Parietal lobe (tissue), 1 donor: Measurements from ENCODE around the gene MEX3C. TPM values are rescaled to one million over a fixed set of nuclear protein-coding genes. Genes with fewer than 3 reads are reported as not detected.

Source experiments
- total RNA-seq: library from RNA; depleted of rRNA; stranded (reverse); fragments of >200 nt; gene quantifications from one replicate; pipeline ENCODE4 v1.2.3, GENCODE V29; 2014

MEX3C gene
- total RNA-seq: 102 TPM

DNA sequence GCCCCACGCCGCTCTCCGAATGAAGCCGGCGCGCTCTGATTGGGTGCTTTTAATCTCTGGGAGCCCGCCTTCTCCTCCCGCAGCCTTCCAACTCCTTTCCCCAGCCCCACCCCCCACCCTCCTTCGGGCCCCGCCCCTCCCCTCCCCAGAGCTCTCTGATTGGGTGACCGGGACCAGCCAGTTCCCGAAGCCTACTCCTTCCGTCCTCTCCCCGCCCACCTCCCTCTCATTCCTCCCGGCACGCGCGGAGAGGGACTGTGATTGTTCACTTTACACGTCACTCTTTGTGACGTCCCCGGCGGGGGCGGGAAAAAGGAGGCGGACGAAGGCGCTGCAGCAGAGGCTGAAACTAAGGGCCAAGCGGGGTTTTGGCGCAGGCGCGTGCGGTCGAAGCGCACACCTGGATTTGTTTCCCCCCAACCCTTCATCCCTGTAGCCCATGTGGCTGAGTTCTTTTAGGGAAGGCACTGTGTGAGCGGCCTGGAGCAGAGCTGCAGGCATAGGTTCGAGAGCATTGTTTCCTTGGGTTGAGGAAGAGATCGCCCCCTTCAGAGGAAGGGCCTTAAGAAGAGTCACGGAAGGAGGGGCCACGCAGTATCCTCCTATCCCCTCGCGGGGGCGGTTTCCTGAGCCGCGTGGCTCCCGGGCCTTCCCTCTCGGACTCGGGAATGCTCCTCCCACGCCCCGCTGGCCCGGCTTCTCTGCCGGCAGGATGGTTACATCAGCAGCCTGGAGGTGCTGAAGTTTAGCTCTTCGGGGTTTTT lies at the start of gene MEX3C:
TSS of gene MEX3C (minus strand) at position 21 of the 764 bp plus-strand sequence. CDS start 361 bp downstream, outside the sequence.

Other genes with a start within 250 kb of the MEX3C start
- gene ELAC1, start 229.6 kb downstream of the MEX3C start, total RNA-seq: 15.0 TPM
- 128 TPM for gene SMAD4, start 167.5 kb downstream of the MEX3C start, total RNA-seq